Heart right ventricle (tissue), 16 donors: ENCODE results near the gene SPATA33. TPM values are rescaled to one million over a fixed set of nuclear protein-coding genes. Genes with fewer than 3 reads are reported as not detected.

Experiments
- ATAC-seq, 8 donors: fragments of 200-7000 bp; cut with Tn5 transposase; one replicate each; pipeline ENCODE4 v1.9.1; 2020; ENCODE audit warnings: mild to moderate bottlenecking in 8 of 8, moderate library complexity in 8 of 8, moderate number of reproducible peaks in 1 of 8
- DNase-seq, 2 donors: peaks; one replicate each; pipeline ENCODE4 v3.0.0-alpha.2; 2020
- H3K27ac ChIP-seq, 10 donors: fragments of 200-600 bp; sonication (generic) in 2 of 10; one replicate each; pipeline versions ENCODE4 v1.5.0 to v1.8.0; 2020 to 2022; ENCODE audit warnings: mild to moderate bottlenecking in 3 of 10
- H3K27me3 ChIP-seq, 7 donors: fragments of 200-600 bp; one replicate each; pipeline ENCODE4 v1.8.0; 2021 to 2022; ENCODE audit warnings: mild to moderate bottlenecking in 2 of 7
- H3K36me3 ChIP-seq, 9 donors: fragments of 200-600 bp; sonication (generic) in 1 of 9; one replicate each; pipeline versions ENCODE4 v1.5.0 to v1.8.0; 2020 to 2022; ENCODE audit warnings: mild to moderate bottlenecking in 2 of 9
- H3K4me1 ChIP-seq, 9 donors: fragments of 200-600 bp; sonication (generic) in 1 of 9; one replicate each; pipeline versions ENCODE4 v1.5.0 to v1.8.0; 2020 to 2022; ENCODE audit warnings: mild to moderate bottlenecking in 4 of 9
- H3K4me3 ChIP-seq, 10 donors: fragments of 200-600 bp; sonication (generic) in 2 of 10; one replicate each; pipeline versions ENCODE4 v1.5.0 to v1.8.0; 2020 to 2022; ENCODE audit warnings: mild to moderate bottlenecking in 7 of 10, moderate library complexity in 2 of 10
- H3K9me3 ChIP-seq, 11 donors: fragments of 200-600 bp in 10 of 11; sonication (generic) in 2 of 11; one replicate each; pipeline versions ENCODE4 v1.5.0 to v1.8.0; 2013 to 2022; ENCODE audit warnings: mild to moderate bottlenecking in 2 of 11, control low read depth in 1 of 11, moderate library complexity in 1 of 11
- WGBS, 2 donors: extraction: QIAGEN DNeasy Blood & Tissue Kit; methylation state at CpG; one replicate each; pipeline ENCODE4 v1.1.7; 2013; ENCODE audit warnings: inconsistent platforms in 1 of 2; 5-methylcytosine and 5-hydroxymethylcytosine counted together
- intact Hi-C, 10 donors: fragments of 100-400 bp; cut with DNase I; formaldehyde crosslinking; loops; one replicate each; pipeline versions ENCODE4 v1.11.1 to v1.14.2; 2022
- polyA plus RNA-seq, 2 donors: library from polyadenylated mRNA; stranded (reverse); fragments of 200-250 nt; gene quantifications; one replicate each; pipeline ENCODE4 v1.2.3, GENCODE V29; 2013
- total RNA-seq, 10 donors: library from RNA; stranded (reverse); fragmentation: NEBNext Ultra II Directional in 3 of 10; extraction: Animal tissue kit (Norgen Biotek cat#: 25700) in 3 of 10; gene quantifications; one replicate each; pipeline versions ENCODE4 v1.2.1 to v1.2.4, GENCODE V29; 2021 to 2023
- TF ChIP-seq, protein P1 (sequence below), 9 donors: fragments of 200-600 bp; sonication (generic) in 2 of 9; IDR thresholded peaks; one replicate each; pipeline versions ENCODE4 v1.5.0 to v1.8.0; 2021 to 2022; ENCODE audit warnings: antibody characterized with exemption in 9 of 9, mild to moderate bottlenecking in 5 of 9, moderate library complexity in 1 of 9
- donor health status: Arrhythmogenic right ventricular cardiomyopathy.
- donor health status: ischemic (EF 13 %, LVEDD 7.1; RV severe dilation, severe dysfunction).
- donor health status: healthy with polysubstance abuse.
- donor health status: DM: no; HTN: yes; CAD: no.
- donor health status: DM: no; HTN: no; CAD: no.
- donor health status: ischemic (EF 25% LVEDD 6.9; RV normal size, moderate dysfunction).
- donor health status: ischemic (EF 25% LVEDD 5.7; RV mildly dilated, moderate dysfunction).
- donor health status: healthy.
- donor health status: DM: yes; HTN: yes; CAD: no.
- donor health status: Ischemic cardiomyopathy.
- donor health status: ischemic (EF 35%, LVEDD 5.7; RV mildly dilated, moderate dysfunction).
- donor health status: nonischemic (EF 11% LVEDD 7.7; RV severe dilation, severe dysfunction).
- donor health status: DM: yes; HTN: yes; CAD: no.
- donor health status: PGD.
- donor health status: ischemic (EF 29% LVEDD 5.4; RV normal size, mild dysfunction).
- donor health status: nonischemic (EF 23%, LVEDD 6.1; RV moderate dilation, normal function).

SPATA33 gene
- total and polyA plus RNA-seq, 12 donors, result 0.76 to 4.6 (median 2.6) TPM

DNA sequence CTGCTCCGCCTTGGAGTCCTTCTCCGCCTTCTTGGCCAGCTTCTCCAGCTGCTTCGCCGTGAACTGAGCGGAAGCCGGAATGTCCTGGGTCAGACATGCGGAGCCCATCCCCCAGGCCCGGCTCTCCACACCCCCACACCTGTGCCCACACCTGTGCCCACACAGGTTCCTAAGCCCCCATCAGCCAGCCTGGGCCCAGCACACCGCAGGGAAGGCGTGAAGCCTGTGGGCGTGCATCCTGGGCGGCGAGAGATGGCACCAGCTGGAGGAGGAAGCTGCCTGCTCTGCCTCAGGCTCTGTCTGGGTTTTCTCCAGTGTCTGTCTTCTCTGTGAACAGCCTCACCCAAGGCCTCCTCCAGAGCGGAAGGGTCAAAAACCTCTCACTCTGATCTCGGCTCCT, 6.1 kb upstream of the SPATA33 start:
- intact Hi-C loops, result loop anchor here in 1 of 10 donors (10.0 kb wide), 1 partner anchor 223 kb away; the partner anchor contains the start of gene TCF25
- Histone ChIP-seq H3K4me1 (peaks cover 2 to 13% (median 5%) of the 10 kb centered on the region in 9 donors), H3K9me3 (no peaks in the 10 kb centered on the region), H3K4me3 (no peak overlapping the region), H3K36me3 (peaks cover 0 to 67% (median 19%) of the 10 kb centered on the region in 9 donors), H3K27ac (no peak overlapping the region), H3K27me3 (no peaks in the 10 kb centered on the region)
- ATAC-seq, result no peak
- DNase-seq, result no peak
- TF ChIP-seq, protein P1, sequence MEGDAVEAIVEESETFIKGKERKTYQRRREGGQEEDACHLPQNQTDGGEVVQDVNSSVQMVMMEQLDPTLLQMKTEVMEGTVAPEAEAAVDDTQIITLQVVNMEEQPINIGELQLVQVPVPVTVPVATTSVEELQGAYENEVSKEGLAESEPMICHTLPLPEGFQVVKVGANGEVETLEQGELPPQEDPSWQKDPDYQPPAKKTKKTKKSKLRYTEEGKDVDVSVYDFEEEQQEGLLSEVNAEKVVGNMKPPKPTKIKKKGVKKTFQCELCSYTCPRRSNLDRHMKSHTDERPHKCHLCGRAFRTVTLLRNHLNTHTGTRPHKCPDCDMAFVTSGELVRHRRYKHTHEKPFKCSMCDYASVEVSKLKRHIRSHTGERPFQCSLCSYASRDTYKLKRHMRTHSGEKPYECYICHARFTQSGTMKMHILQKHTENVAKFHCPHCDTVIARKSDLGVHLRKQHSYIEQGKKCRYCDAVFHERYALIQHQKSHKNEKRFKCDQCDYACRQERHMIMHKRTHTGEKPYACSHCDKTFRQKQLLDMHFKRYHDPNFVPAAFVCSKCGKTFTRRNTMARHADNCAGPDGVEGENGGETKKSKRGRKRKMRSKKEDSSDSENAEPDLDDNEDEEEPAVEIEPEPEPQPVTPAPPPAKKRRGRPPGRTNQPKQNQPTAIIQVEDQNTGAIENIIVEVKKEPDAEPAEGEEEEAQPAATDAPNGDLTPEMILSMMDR (IDR thresholded peaks at IDR 0.05), result no peak
- WGBS, 2 donors, result 89 to 95% methylated on average over 15 of the region's 15 CpGs

- DNase-seq (no peak), ATAC-seq (no peak)
- Histone ChIP-seq H3K4me3 (no peak overlapping the region), H3K4me1 (peaks cover 9 to 24% (median 14%) of the 10 kb centered on the region in 9 donors), H3K36me3 (peaks cover 0 to 52% (median 8%) of the 10 kb centered on the region in 9 donors), H3K27ac (no peak overlapping the region), H3K9me3 (no peaks in the 10 kb centered on the region), H3K27me3 (no peaks in the 10 kb centered on the region)
- TF ChIP-seq, protein P1 (IDR thresholded peaks at IDR 0.05), result no peak
- intact Hi-C loops, result loop anchor here in 1 of 10 donors (10.0 kb wide), 1 partner anchor 221 kb away; the partner anchor contains the start of gene TCF25
- WGBS, 2 donors, result 89% methylated on average over 10 of the region's 10 CpGs
These were observed 3.9 kb upstream of the SPATA33 start for GRCh38 chr16:89653656-89654295.

- Histone ChIP-seq H3K27me3 (no peaks in the 10 kb centered on the region), H3K4me3 (no peak overlapping the region), H3K36me3 (peaks cover 0 to 39% (median 3%) of the 10 kb centered on the region in 9 donors), H3K9me3 (no peaks in the 10 kb centered on the region), H3K27ac (no peak overlapping the region), H3K4me1 (peaks cover 9 to 26% (median 20%) of the 10 kb centered on the region in 9 donors)
- DNase-seq (no peak), ATAC-seq (no peak)
- 76 to 84% methylated on average over 10 of the region's 10 CpGs for WGBS, 2 donors
- TF ChIP-seq, protein P1 (IDR thresholded peaks at IDR 0.05), result no peak
- intact Hi-C loops, result loop anchor here in 1 of 10 donors (10.0 kb wide), 1 partner anchor 220 kb away; the partner anchor contains the start of gene TCF25
These were observed 2.5 kb upstream of the SPATA33 start for GRCh38 chr16:89655062-89655643.

GRCh38 chr16:89656435-89657121, 1.1 kb upstream of the SPATA33 start:
- H3K36me3 ChIP-seq, result peaks cover 0 to 37% (median 0%) of the 10 kb centered on the region in 9 donors
- DNase-seq (no peak), ATAC-seq (no peak)
- H3K27ac ChIP-seq, result peak overlapping the region in 5 of 10 donors; percentile 85 to 98 (median 91)
- 31 to 35% methylated on average over 32 of the region's 32 CpGs for WGBS, 2 donors
- H3K9me3 ChIP-seq, result no peaks in the 10 kb centered on the region
- H3K4me1 ChIP-seq, result peaks cover 9 to 31% (median 20%) of the 10 kb centered on the region in 9 donors
- intact Hi-C loops, result loop anchor here in 1 of 10 donors (10.0 kb wide), 1 partner anchor 218 kb away; the partner anchor contains the start of gene TCF25
- TF ChIP-seq, protein P1 (IDR thresholded peaks at IDR 0.05), result no peak
- H3K4me3 ChIP-seq, result peak overlapping the region; percentile 84 to 100 (median 98)
- no peaks in the 10 kb centered on the region for H3K27me3 ChIP-seq
